Measurements from ENCODE around the gene KIF21B. TPM values are rescaled to one million over a fixed set of nuclear protein-coding genes. Genes with fewer than 3 reads are reported as not detected.

The KIF21B gene
- total and polyA plus RNA-seq, 9 of the 15 experiments (the other 6 are each of a cell fraction or from before 2014, with no cell fraction given), result 0.46 to 13.4 (median 5.9) TPM

DNA sequence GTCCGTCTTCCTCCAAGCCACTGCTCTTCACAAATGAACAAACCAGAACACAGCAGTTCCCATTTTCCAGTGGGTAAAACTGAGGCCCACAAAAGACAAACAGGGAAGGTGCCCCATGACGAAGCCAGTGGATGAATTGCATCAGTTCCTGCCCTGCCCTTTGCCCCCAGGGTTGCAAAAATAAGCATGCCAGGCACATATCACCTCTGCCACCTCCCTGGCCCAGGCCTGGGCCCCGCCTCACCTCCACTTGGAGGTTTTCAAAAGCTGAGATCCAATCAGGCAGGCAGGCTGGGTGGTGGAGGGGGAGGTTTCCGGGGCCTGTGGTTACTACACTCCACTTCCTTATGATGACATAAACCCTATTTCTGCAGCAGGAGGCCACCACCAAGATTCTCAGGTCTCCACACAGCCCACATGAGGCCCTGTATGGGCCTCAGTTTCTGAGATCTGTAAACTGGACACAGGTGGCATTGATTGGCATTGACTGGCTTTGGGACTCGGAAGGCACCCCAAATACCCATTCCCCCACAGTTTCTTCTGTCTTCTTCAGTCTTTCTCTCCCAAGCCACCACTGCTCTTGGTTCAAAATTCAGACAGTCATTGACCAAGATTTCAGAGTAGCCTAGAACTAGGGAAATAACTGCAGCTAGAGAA lies 4.1 kb downstream of the KIF21B start (continued):
- TF ChIP-seq POLR2AphosphoS2 (IDR thresholded peaks at IDR 0.05; ENCODE audit: low read length) (no peak), GTF2E2 (tag; IDR thresholded peaks at IDR 0.05) (no peak), ZNF766 (CRISPR knock-in tag; conservative IDR thresholded peaks at IDR 0.05) (peak; percentile 85), KLF16 (IDR thresholded peaks at IDR 0.05) (no peak; the same call in 1 of the 2 replicates)
- TF ChIP-seq, protein P1, sequence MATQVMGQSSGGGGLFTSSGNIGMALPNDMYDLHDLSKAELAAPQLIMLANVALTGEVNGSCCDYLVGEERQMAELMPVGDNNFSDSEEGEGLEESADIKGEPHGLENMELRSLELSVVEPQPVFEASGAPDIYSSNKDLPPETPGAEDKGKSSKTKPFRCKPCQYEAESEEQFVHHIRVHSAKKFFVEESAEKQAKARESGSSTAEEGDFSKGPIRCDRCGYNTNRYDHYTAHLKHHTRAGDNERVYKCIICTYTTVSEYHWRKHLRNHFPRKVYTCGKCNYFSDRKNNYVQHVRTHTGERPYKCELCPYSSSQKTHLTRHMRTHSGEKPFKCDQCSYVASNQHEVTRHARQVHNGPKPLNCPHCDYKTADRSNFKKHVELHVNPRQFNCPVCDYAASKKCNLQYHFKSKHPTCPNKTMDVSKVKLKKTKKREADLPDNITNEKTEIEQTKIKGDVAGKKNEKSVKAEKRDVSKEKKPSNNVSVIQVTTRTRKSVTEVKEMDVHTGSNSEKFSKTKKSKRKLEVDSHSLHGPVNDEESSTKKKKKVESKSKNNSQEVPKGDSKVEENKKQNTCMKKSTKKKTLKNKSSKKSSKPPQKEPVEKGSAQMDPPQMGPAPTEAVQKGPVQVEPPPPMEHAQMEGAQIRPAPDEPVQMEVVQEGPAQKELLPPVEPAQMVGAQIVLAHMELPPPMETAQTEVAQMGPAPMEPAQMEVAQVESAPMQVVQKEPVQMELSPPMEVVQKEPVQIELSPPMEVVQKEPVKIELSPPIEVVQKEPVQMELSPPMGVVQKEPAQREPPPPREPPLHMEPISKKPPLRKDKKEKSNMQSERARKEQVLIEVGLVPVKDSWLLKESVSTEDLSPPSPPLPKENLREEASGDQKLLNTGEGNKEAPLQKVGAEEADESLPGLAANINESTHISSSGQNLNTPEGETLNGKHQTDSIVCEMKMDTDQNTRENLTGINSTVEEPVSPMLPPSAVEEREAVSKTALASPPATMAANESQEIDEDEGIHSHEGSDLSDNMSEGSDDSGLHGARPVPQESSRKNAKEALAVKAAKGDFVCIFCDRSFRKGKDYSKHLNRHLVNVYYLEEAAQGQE (IDR thresholded peaks at IDR 0.05; ENCODE audit: borderline replicate concordance), result no peak
- TF ChIP-seq, protein P1 (CRISPR knock-in tag; IDR thresholded peaks at IDR 0.05; ENCODE audit: low read depth), result no peak
- TF ChIP-seq, protein P2, sequence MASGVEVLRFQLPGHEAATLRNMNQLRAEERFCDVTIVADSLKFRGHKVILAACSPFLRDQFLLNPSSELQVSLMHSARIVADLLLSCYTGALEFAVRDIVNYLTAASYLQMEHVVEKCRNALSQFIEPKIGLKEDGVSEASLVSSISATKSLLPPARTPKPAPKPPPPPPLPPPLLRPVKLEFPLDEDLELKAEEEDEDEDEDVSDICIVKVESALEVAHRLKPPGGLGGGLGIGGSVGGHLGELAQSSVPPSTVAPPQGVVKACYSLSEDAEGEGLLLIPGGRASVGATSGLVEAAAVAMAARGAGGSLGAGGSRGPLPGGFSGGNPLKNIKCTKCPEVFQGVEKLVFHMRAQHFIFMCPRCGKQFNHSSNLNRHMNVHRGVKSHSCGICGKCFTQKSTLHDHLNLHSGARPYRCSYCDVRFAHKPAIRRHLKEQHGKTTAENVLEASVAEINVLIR (CRISPR knock-in tag; IDR thresholded peaks at IDR 0.05), result no peak
